ENCODE data around the gene MYO9B.
"Not testable (repeated sequence)": the region's sequence is repeated elsewhere in the genome, so short reads cannot be mapped to it uniquely, and the experiment has no call there.

MYO9B gene

GRCh38 chr19:17128403-17128802 is 52.8 kb downstream of the MYO9B start:
- H3K4me3 ChIP-seq (ENCODE audit: extremely low read depth, insufficient read depth, low read length, poor library complexity, severe bottlenecking): no peak overlapping the region
- no peak overlapping the region for H3K27ac ChIP-seq (ENCODE audit: low read depth, low read length, severe bottlenecking)
- WGBS, 2 experiments (ENCODE audit: insufficient coverage in 2 of 2): 92 to 98% methylated on average over 10 to 11 of the region's 12 CpGs
- no peaks in the 10 kb centered on the region for H3K9me3 ChIP-seq (ENCODE audit: control insufficient read depth, low read length)
- H3K4me1 ChIP-seq (ENCODE audit: control insufficient read depth, insufficient read depth, low read length, poor library complexity, severe bottlenecking): peaks cover 19% of the 10 kb centered on the region
- peaks cover 38% of the 10 kb centered on the region for H3K36me3 ChIP-seq (ENCODE audit: control insufficient read depth, insufficient read depth, low read length)

DNA sequence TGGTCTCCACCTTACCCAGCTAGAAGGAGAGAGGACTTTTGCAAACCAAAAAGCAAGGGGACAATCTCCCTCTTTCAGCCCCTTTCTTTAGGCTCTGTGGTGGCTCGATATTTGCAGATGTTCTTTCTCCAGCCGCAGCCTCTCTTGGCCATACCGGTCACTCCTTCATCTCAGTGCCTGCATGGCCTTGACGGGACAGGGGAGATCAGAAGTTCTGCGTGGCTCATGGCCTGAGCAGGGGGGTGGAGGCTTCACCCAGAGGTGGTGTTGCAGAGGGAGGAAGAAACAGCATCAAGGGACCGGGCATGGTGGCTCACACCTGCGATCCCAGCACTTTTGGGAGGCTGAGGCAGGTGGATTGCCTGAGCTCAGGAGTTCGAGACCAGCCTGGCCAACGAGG is 53.2 kb downstream of the MYO9B start:
- Histone ChIP-seq H3K4me1 (ENCODE audit: control insufficient read depth, insufficient read depth, low read length, poor library complexity, severe bottlenecking) (peaks cover 23% of the 10 kb centered on the region), H3K4me3 (ENCODE audit: extremely low read depth, insufficient read depth, low read length, poor library complexity, severe bottlenecking) (no peak overlapping the region), H3K36me3 (ENCODE audit: control insufficient read depth, insufficient read depth, low read length) (peaks cover 36% of the 10 kb centered on the region), H3K27ac (ENCODE audit: low read depth, low read length, severe bottlenecking) (no peak overlapping the region), H3K9me3 (ENCODE audit: control insufficient read depth, low read length) (no peaks in the 10 kb centered on the region)
- WGBS, 2 experiments (ENCODE audit: insufficient coverage in 2 of 2): 86 to 97% methylated on average over 5 to 6 of the region's 9 CpGs

DNA sequence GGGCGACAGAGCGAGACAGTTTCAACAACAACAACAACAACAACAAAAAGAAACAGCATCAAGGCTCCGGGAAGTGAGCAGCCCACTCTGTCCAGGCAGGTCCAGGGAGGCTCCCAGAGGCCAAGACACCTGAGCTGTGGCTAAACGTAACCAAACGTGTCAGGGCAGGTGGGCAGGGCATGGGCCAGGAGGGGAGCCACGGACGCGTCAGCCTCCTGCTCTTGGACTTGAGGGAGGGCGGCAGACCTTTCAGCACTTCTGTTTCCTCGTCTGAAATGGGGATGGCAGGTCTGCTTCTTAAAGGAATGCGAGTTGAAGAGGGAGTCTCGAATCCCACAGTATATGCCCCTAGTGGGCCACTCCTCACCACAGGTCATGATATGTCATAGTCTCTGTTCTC is 53.8 kb downstream of the MYO9B start:
- Histone ChIP-seq H3K9me3 (ENCODE audit: control insufficient read depth, low read length) (no peaks in the 10 kb centered on the region), H3K36me3 (ENCODE audit: control insufficient read depth, insufficient read depth, low read length) (peaks cover 36% of the 10 kb centered on the region), H3K4me1 (ENCODE audit: control insufficient read depth, insufficient read depth, low read length, poor library complexity, severe bottlenecking) (peaks cover 27% of the 10 kb centered on the region), H3K27ac (ENCODE audit: low read depth, low read length, severe bottlenecking) (no peak overlapping the region), H3K4me3 (ENCODE audit: extremely low read depth, insufficient read depth, low read length, poor library complexity, severe bottlenecking) (no peak overlapping the region)
- 91% methylated on average over 8 to 10 of the region's 12 CpGs for WGBS, 2 experiments (ENCODE audit: insufficient coverage in 2 of 2)

GRCh38 chr19:17135001-17135853 is 59.6 kb downstream of the MYO9B start:
- Histone ChIP-seq H3K36me3 (ENCODE audit: control insufficient read depth, insufficient read depth, low read length) (peaks cover 29% of the 10 kb centered on the region), H3K27ac (ENCODE audit: low read depth, low read length, severe bottlenecking) (peak overlapping the region; percentile 98), H3K4me3 (ENCODE audit: extremely low read depth, insufficient read depth, low read length, poor library complexity, severe bottlenecking) (no peak overlapping the region), H3K9me3 (ENCODE audit: control insufficient read depth, low read length) (no peaks in the 10 kb centered on the region), H3K4me1 (ENCODE audit: control insufficient read depth, insufficient read depth, low read length, poor library complexity, severe bottlenecking) (peaks cover 26% of the 10 kb centered on the region)
- WGBS, 2 experiments (ENCODE audit: insufficient coverage in 2 of 2): 4 to 12% methylated on average over 17 to 19 of the region's 30 CpGs

DNA sequence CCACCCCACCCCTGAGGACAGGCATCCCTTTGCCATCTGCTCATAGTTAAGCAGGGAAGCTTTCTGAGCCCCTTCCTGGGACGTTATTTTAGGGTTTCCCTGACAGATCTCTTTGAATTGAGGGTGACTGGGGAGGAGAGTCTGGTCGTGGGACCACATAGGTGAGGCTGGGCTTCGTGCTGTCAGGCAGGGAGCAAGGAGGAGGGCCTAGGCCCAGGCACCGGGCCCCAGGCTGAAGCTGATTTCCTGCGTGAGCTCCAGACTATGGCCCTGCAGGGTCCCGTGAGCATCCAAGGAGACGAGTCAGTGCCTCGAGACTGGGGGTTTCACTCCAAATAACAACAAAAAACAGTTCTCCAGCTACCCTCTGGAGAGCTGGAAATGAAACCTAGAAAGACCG is 60.4 kb downstream of the MYO9B start:
- no peak overlapping the region for H3K4me3 ChIP-seq (ENCODE audit: extremely low read depth, insufficient read depth, low read length, poor library complexity, severe bottlenecking)
- peak overlapping the region; percentile 98 for H3K27ac ChIP-seq (ENCODE audit: low read depth, low read length, severe bottlenecking)
- H3K9me3 ChIP-seq (ENCODE audit: control insufficient read depth, low read length): no peaks in the 10 kb centered on the region
- peaks cover 26% of the 10 kb centered on the region for H3K4me1 ChIP-seq (ENCODE audit: control insufficient read depth, insufficient read depth, low read length, poor library complexity, severe bottlenecking)
- H3K36me3 ChIP-seq (ENCODE audit: control insufficient read depth, insufficient read depth, low read length): peaks cover 24% of the 10 kb centered on the region
- WGBS, 2 experiments (ENCODE audit: insufficient coverage in 2 of 2): 32 to 33% methylated on average over 6 of the region's 9 CpGs

- 83 to 95% methylated on average over 7 to 8 of the region's 11 CpGs for WGBS, 2 experiments (ENCODE audit: insufficient coverage in 2 of 2)
- no peak overlapping the region for H3K4me3 ChIP-seq (ENCODE audit: extremely low read depth, insufficient read depth, low read length, poor library complexity, severe bottlenecking)
- H3K4me1 ChIP-seq (ENCODE audit: control insufficient read depth, insufficient read depth, low read length, poor library complexity, severe bottlenecking): peaks cover 24% of the 10 kb centered on the region
- peaks cover 29% of the 10 kb centered on the region for H3K36me3 ChIP-seq (ENCODE audit: control insufficient read depth, insufficient read depth, low read length)
- H3K9me3 ChIP-seq (ENCODE audit: control insufficient read depth, low read length): no peaks in the 10 kb centered on the region
- peak overlapping the region; percentile 98 for H3K27ac ChIP-seq (ENCODE audit: low read depth, low read length, severe bottlenecking)
Observed at GRCh38 chr19:17136617-17137016, 61.0 kb downstream of the MYO9B start.

DNA sequence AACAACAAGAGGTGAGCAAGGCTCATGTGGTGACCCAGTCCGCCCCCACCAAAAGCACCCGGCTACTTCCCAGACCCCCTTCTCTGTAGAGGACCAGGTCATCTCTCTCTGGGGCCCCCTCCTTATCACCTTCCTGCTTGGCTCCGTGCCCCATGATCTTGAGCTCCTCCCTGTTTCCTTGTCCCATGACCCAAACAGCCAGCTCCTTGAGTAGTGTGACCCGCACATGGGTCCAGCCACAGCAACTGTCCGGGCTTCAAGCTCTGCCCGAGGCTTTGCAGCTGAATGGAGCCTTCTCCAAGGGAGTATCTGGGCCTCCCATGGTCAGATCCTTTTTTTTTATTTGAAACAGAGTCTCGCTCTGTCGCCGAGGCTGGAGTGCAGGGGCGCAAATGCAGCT is 61.8 kb downstream of the MYO9B start:
- H3K4me1 ChIP-seq (ENCODE audit: control insufficient read depth, insufficient read depth, low read length, poor library complexity, severe bottlenecking): peaks cover 24% of the 10 kb centered on the region
- 93 to 99% methylated on average over 8 to 10 of the region's 10 CpGs for WGBS, 2 experiments (ENCODE audit: insufficient coverage in 2 of 2)
- peaks cover 35% of the 10 kb centered on the region for H3K36me3 ChIP-seq (ENCODE audit: control insufficient read depth, insufficient read depth, low read length)
- H3K9me3 ChIP-seq (ENCODE audit: control insufficient read depth, low read length): no peaks in the 10 kb centered on the region
- no peak overlapping the region for H3K4me3 ChIP-seq (ENCODE audit: extremely low read depth, insufficient read depth, low read length, poor library complexity, severe bottlenecking)
- H3K27ac ChIP-seq (ENCODE audit: low read depth, low read length, severe bottlenecking): peak overlapping the region; percentile 0

DNA sequence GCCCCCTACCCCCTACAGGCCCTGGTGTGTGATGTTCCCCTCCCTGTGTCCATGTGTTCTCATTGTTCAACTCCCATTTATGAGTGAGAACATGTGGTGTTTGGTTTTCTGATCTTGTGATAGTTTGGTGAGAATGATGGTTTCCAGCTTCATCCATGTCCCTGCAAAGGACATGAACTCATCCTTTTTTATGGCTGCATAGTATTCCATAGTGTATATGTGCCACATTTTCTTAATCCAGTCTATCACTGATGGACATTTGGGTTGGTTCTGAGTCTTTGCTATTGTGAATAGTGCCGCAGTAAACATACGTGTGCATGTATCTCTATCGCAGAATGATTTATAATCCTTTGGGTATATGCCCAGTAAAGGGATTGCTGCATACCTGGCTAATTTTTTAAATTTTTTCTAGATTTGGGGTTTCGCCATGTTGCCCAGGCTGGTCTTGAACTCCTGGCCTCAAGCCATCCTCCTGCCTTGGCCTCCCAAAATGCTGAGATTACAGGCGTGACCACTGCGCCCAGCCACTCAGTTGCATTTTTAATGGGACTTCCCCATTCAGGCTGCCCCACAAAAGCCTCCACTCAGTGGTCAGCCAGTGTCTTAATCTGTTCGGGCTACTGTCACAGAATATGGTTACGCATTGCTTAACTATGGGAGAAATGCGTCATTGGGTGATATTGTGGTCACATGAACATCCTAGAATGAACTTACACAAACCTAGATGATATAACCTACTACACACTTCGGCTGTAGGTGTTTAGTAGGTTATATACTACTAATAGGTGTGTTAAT is 62.7 kb downstream of the MYO9B start:
- not testable (repeated sequence) for H3K27ac ChIP-seq (ENCODE audit: low read depth, low read length, severe bottlenecking); H3K4me3 ChIP-seq (ENCODE audit: extremely low read depth, insufficient read depth, low read length, poor library complexity, severe bottlenecking); H3K9me3 ChIP-seq (ENCODE audit: control insufficient read depth, low read length)
- WGBS, 2 experiments (ENCODE audit: insufficient coverage in 2 of 2): 97 to 98% methylated on average over 6 of the region's 10 CpGs
- Histone ChIP-seq H3K4me1 (ENCODE audit: control insufficient read depth, insufficient read depth, low read length, poor library complexity, severe bottlenecking) (peaks cover 24% of the 10 kb centered on the region), H3K36me3 (ENCODE audit: control insufficient read depth, insufficient read depth, low read length) (peaks cover 44% of the 10 kb centered on the region)

DNA sequence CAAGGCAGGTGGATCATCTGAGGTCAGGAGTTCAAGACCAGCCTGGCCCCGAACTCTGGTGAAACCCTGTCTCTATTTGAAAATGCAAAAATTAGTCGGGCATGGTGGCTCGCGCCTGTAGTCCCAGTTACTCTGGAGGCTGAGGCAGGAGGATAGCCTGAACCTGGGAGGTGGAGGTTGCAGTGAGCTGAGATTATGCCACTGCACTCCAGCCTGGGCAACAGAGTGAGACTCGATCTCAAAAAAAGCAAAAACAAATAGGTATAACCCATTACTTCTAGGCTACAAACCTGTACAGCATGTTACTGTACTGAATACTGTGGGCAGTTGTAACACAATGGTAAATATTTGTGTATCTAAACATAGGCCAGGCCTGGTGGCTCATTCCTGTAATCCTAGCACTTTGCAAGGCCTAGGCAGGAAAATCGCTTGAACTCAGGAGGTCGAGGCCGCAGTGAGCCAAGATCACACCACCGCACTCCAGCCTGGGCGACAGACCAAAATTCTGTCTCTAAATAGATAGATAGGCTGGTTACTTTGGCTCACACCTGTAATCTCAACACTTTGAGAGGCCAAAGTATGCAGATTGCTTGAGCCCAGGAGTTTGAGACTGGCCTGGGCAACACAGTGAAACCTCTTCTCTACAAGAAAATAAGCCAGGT is 63.5 kb downstream of the MYO9B start:
- Histone ChIP-seq H3K4me1 (ENCODE audit: control insufficient read depth, insufficient read depth, low read length, poor library complexity, severe bottlenecking) (peaks cover 19% of the 10 kb centered on the region), H3K36me3 (ENCODE audit: control insufficient read depth, insufficient read depth, low read length) (peaks cover 42% of the 10 kb centered on the region), H3K9me3 (ENCODE audit: control insufficient read depth, low read length) (no peaks in the 10 kb centered on the region), H3K4me3 (ENCODE audit: extremely low read depth, insufficient read depth, low read length, poor library complexity, severe bottlenecking) (no peak overlapping the region), H3K27ac (ENCODE audit: low read depth, low read length, severe bottlenecking) (no peak overlapping the region)
- 96 to 98% methylated on average over 8 to 9 of the region's 10 CpGs for WGBS, 2 experiments (ENCODE audit: insufficient coverage in 2 of 2)

DNA sequence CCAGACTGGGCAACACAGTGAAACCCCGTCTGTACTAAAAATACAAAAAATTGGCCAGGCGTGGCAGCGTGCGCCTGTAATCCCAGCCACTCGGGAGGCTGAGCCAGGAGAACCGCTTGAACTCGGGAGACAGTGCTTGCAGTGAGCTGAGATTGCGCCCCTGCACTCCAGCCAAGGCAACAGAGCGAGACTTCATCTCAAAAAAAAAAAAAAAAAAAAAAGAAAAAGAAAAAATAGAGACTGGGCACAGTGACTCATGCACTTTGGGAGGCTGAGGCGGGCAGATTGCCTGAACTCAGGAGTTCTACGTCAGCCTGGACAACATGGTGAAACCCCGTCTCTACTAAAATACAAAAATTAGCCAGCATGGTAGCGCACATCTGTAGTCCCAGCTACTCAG is 69.2 kb downstream of the MYO9B start:
- H3K4me1 ChIP-seq (ENCODE audit: control insufficient read depth, insufficient read depth, low read length, poor library complexity, severe bottlenecking); H3K9me3 ChIP-seq (ENCODE audit: control insufficient read depth, low read length); H3K27ac ChIP-seq (ENCODE audit: low read depth, low read length, severe bottlenecking); H3K4me3 ChIP-seq (ENCODE audit: extremely low read depth, insufficient read depth, low read length, poor library complexity, severe bottlenecking): not testable (repeated sequence)
- peaks cover 68% of the 10 kb centered on the region for H3K36me3 ChIP-seq (ENCODE audit: control insufficient read depth, insufficient read depth, low read length)
- WGBS, 2 experiments (ENCODE audit: insufficient coverage in 2 of 2): 93 to 96% methylated on average over 10 to 12 of the region's 13 CpGs
